Astrocyte of the hippocampus (primary cell): ENCODE data around the gene PRSS16.
"Not testable (repeated sequence)": the region's sequence is repeated elsewhere in the genome, so short reads cannot be mapped to it uniquely, and the experiment has no call there.

Source experiments
- DNase-seq: peaks from one replicate; pipeline ENCODE4 v3.0.0; 2011; ENCODE audit warnings: low read depth, low spot score

PRSS16 gene

GRCh38 chr6:27242589-27243265 lies 4.8 kb upstream of the PRSS16 start:
- DNase-seq: no peak

- DNase-seq: no peak
Measured at GRCh38 chr6:27248783-27249182, 1.3 kb downstream of the PRSS16 start.

DNA sequence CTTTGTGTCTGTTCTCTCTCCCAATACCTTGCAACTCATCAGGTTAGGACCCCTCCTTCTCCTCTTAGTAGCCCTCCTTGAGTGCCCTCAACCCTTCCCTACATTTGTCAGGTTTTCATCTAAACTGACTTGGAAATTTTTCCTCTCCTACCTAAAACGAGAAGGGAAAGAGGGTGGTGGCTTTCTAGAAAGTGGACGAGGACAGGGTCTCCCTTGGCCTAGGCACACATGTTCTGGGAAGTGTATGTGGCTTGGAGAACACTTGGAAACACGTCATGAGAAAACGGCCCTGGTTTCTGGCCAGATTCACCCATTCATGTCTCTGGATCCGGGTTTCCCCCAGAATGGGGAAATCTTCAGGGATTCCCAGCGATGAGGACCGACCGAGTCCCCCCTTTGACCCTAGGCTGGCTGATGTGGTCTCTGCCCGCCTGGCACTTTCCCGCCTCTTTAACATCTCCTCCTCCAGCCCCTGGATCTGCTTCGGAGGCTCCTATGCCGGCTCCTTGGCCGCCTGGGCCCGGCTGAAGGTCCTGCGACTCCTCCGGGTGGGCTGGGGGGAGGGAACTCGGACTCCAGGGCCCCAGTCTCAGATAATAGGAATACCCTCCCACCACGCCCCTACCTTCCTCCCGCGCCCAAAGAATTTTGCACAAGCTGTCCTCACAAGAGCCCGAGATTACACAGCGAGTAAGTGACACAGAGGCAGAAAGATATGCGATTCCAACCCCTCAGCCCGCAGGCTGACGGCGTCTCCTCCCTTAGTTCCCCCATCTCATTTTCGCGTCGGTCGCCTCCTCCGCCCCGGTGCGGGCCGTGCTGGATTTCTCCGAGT lies 3.0 kb downstream of the PRSS16 start:
- DNase-seq: peak; percentile 6

DNA sequence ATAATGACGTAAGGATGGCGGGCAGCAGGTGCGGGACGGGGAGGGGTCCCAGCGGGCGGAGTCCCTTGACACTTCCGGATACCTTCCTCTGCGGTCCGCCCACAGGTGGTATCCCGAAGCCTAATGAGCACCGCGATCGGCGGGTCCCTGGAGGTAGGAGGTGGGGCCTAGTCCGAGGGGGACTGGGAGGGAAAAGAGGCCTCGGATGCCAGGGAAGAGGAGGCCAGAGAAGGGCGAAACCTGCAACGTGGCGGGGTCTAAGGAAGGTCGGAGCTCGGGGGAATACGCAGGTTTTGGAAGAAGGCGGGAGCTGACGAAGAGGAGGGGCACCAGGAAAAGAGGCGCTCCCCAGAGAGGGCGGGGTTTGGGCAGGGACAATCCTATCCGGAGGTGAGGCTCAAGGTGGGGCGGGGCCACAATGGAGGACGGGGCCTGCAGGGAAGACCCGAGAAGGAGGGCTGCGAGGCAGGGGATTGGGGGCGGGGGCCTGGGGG lies 3.7 kb downstream of the PRSS16 start:
- peak; percentile 49 for DNase-seq

- DNase-seq: peak; percentile 63
Measured at GRCh38 chr6:27251606-27252251, 4.2 kb downstream of the PRSS16 start.

- DNase-seq: no peak
Measured at GRCh38 chr6:27254566-27254965, 7.1 kb downstream of the PRSS16 start.

GRCh38 chr6:27255866-27256265 lies 8.4 kb downstream of the PRSS16 start:
- DNase-seq: no peak

DNA sequence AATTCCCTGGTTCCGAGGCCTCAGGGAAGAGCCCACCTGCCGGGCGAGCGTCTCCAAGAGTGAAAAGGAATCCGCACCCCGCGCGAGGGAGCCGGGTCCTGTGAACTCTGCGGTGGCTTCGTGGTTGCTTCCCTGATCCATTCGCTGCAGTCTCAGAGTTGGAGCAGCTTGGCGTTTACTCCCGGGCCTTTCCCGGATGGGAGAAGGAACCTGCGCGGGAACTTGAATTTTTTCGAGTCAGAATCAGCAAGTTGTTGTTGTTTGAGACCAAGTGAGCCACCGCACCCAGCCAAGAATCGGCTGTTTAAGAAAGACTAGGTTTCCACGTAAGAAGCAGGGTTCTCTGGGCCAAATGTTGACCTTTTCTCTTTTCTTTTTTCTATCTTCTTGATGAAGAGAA lies 12.9 kb downstream of the PRSS16 start:
- peak; percentile 6 for DNase-seq

DNA sequence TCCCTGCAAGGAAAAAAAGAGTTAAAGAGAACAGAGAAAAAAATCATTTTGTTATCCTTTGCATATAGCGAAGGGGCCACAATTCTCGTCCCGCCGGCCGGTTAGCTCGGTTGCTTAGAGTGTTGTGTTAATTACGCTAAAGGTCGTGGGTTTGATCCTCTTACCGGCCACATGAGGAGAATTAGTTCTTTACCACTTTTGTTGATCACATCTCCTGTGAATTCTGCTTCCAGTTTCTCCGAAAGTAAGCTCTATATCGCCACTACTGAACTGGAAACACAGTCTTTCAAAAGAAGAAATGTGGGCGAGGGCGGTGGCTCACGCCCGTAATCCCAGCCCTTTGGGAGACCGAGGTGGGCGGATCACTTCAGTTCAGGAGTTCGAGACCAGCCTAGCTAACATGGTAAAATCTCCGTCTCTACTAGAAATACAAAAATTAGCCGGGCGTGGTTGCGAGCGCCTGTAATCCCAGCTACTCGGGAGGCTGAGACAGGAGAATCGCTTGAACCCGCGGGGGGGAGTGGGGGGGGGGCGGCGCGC lies 13.4 kb downstream of the PRSS16 start:
- DNase-seq: no peak

- DNase-seq: no peak
Measured at GRCh38 chr6:27263886-27264285, 16.4 kb downstream of the PRSS16 start.

DNA sequence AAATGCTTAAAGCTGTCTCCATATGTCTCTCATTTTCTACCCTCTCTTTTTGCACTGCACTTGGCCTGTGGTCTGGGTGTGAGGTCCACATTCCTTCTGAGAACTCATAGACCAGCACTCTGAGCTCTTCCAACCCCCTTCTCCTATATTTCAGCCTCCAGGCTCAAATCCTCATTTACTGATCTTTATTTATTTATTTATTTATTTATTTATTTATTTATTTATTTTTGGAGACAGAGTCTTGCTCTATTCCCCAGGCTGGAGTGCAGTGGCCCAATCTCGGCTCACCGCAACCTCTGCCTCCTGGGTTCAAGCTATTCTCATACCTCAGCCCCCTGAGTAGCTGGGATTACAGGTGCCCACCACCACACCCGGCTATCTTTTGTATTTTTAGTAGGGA lies 19.5 kb downstream of the PRSS16 start:
- not testable (repeated sequence) for DNase-seq

DNA sequence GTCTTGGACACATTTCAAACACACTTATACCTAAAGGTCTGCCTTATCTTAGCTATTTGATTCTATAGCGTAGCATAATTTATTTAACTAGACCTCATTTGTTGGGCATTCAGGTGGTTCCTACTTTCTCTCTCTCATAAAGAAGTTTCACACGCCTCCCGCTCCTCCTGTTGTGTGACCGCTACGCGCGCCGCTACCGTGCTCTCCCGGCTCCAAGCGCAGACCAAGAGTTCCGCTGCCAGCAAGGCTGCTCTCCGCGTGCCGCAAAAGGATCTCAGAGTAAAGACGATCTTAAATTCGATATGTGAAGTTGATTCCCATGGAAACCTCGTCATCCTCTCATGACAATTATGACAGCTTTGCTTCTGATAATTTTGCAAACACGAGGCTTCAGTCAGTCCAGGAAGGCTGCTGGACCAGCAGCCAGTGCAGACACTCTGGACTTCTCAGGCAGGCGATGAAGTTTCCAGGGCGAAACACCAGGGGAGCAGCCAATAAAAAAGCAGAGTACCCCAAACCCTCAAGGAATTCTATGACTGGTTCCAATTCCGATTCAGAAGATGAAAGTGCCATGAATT lies 20.4 kb downstream of the PRSS16 start:
- DNase-seq: no peak

GRCh38 chr6:27268803-27269202 lies 21.3 kb downstream of the PRSS16 start:
- DNase-seq: no peak

DNA sequence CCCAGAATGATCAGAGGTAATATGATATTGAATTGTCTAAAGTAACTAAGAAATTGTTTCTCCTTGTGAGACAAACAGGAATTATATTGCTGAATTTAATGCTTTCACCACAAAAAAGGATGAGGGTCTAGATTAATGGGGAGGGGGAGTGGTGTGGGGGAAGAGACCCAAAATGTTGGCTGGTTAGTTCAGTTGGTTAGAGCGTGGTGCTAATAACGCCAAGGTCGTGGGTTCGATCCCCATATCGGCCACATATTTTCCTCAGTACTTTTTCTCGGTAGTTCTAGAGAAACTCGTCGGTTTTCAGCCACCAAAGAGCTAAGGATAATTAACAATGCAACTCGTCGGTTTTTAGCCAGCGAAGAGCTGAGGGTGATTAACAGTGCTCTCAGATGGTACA lies 26.3 kb downstream of the PRSS16 start:
- no peak for DNase-seq

DNA sequence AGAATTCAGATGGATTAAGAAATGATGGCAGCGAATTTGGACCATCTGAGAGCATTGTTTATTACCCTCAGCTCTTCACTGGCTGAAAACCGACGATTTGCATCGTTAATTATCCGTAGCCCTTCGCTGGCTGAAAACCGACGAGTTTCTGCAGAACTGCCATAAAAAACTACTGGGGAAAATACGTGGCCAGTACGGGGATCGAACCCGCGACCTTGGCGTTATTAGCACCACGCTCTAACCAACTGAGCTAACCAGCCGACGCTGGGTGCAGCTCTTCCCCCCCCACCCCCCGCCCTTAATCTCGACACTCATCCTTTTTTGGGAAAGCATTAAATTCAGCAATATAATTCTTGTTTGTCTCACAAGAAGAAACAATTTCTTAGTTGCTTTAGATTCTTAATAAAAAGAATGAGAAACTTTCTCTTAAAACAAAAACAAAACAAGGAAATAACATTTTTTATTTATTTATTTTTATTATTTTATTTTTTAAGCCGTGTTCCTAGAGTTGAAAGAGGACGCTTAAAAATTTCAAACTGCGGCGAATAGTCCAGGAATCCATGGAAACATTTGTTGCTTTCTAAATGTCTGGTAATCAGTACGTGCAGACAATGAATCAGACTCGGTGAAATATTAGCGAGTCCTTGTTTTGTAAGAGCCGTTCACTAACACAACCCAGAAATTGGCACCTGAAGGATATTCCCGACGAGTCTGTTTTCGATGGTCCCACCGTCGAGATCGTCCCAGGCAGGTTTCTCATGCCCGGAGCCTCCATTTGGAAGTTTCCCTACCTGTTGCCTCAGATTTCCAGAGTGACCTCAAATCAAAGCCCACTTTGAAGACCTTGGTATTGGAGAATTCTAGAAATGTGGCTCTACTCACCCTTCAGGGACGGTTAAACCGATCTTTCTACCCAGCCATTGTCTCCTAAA lies 27.8 kb downstream of the PRSS16 start:
- no peak for DNase-seq

GRCh38 chr6:27279513-27280063 lies 32.1 kb downstream of the PRSS16 start:
- no peak for DNase-seq

- peak; percentile 64 for DNase-seq
Measured at GRCh38 chr6:27280064-27280539, 32.6 kb downstream of the PRSS16 start.

DNA sequence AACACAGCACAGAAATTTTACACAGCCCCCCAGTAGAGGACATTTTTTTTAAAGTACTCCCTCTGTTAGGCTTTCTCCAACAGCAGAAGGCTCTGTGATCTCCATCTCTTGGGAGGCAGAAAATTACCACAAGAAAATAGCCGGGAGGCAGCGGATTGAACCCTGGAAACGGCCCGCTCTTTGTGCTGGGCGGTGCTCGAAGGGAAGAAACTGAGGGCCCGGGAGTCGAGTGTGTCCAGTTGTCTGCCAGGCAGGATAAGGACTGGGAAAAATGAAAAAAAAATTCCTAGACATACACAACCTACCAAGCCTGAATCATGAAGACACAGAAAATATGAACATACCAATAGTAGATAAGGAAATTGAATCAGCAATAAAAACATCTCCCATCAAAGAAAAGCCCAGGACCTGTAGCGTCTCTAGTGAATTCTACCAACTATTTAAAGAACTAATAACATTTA lies 33.1 kb downstream of the PRSS16 start:
- no peak for DNase-seq

- no peak for DNase-seq
Measured at GRCh38 chr6:27281105-27281539, 33.6 kb downstream of the PRSS16 start.

- DNase-seq: no peak
Measured at GRCh38 chr6:27281569-27281968, 34.1 kb downstream of the PRSS16 start.
